WTC11 (cell line): ENCODE data around the gene EIF2D.

Experiments
- CTCF ChIP-seq: fragments of 200-600 bp; IDR thresholded peaks from 2 replicates; pipeline ENCODE4 v1.8.0; 2022; ENCODE audit warnings: antibody characterized with exemption
- FOXP1 ChIP-seq: sonication (generic); formaldehyde crosslinking; IDR thresholded peaks from 2 replicates; pipeline ENCODE4 v1.8.0; 2022; ENCODE audit warnings: missing genetic modification reagents, mild to moderate bottlenecking, moderate library complexity, borderline replicate concordance
- GABPB1 ChIP-seq: sonication (generic); formaldehyde crosslinking; IDR thresholded peaks from 2 replicates; pipeline ENCODE4 v1.8.1; 2023; ENCODE audit warnings: mild to moderate bottlenecking, missing genetic modification reagents
- IRF2 ChIP-seq: sonication (generic); formaldehyde crosslinking; IDR thresholded peaks from 2 replicates; pipeline ENCODE4 v1.8.0; 2022; ENCODE audit warnings: low read depth, missing genetic modification reagents, borderline replicate concordance
- JUN ChIP-seq: sonication (generic); formaldehyde crosslinking; IDR thresholded peaks from 2 replicates; pipeline ENCODE4 v1.8.0; 2023; ENCODE audit warnings: mild to moderate bottlenecking, missing genetic modification reagents
- KAT7 ChIP-seq: sonication (generic); formaldehyde crosslinking; IDR thresholded peaks from 2 replicates; pipeline ENCODE4 v1.8.1; 2023; ENCODE audit warnings: missing genetic modification reagents, mild to moderate bottlenecking, borderline replicate concordance
- MAX ChIP-seq: sonication (generic); formaldehyde crosslinking; IDR thresholded peaks from 2 replicates; pipeline ENCODE4 v1.8.0; 2022; ENCODE audit warnings: mild to moderate bottlenecking, missing genetic modification reagents
- NFYB ChIP-seq: sonication (generic); formaldehyde crosslinking; conservative IDR thresholded peaks from 2 replicates; pipeline ENCODE4 v1.8.0; 2022; ENCODE audit warnings: low read depth, missing genetic modification reagents
- NR1H2 ChIP-seq: sonication (generic); formaldehyde crosslinking; IDR thresholded peaks from 2 replicates; pipeline ENCODE4 v1.9.0; 2021; ENCODE audit warnings: mild to moderate bottlenecking, moderate library complexity, missing genetic modification reagents
- PRDM15 ChIP-seq: sonication (generic); formaldehyde crosslinking; IDR thresholded peaks from 2 replicates; pipeline ENCODE4 v1.8.0; 2022; ENCODE audit warnings: missing genetic modification reagents
- PRRX2 ChIP-seq: fragments of 250-450 bp; sonication (Bioruptor Pico); IDR thresholded peaks from 2 replicates; pipeline ENCODE4 v1.8.0; 2021; ENCODE audit warnings: mild to moderate bottlenecking
- TEAD4 ChIP-seq: sonication (generic); formaldehyde crosslinking; IDR thresholded peaks from 2 replicates; pipeline ENCODE4 v1.8.0; 2022; ENCODE audit warnings: mild to moderate bottlenecking, missing genetic modification reagents
- ZBTB43 ChIP-seq: sonication (generic); formaldehyde crosslinking; IDR thresholded peaks from 2 replicates; pipeline ENCODE4 v1.8.1; 2023; ENCODE audit warnings: mild to moderate bottlenecking, missing genetic modification reagents

GRCh38 chr1:206591226-206591625 is 21.0 kb downstream of the EIF2D start:
- TF ChIP-seq PRDM15 (CRISPR knock-in tag) (no peak), JUN (CRISPR knock-in tag) (no peak), NFYB (CRISPR knock-in tag) (no peak), CTCF (no peak), GABPB1 (CRISPR knock-in tag) (no peak), TEAD4 (CRISPR knock-in tag) (no peak), NR1H2 (CRISPR knock-in tag) (no peak), KAT7 (CRISPR knock-in tag) (no peak), MAX (no peak), IRF2 (CRISPR knock-in tag) (no peak), ZBTB43 (CRISPR knock-in tag) (no peak), FOXP1 (no peak), PRRX2 (no peak)
